ENCODE results near the gene TMEM271.

DNA sequence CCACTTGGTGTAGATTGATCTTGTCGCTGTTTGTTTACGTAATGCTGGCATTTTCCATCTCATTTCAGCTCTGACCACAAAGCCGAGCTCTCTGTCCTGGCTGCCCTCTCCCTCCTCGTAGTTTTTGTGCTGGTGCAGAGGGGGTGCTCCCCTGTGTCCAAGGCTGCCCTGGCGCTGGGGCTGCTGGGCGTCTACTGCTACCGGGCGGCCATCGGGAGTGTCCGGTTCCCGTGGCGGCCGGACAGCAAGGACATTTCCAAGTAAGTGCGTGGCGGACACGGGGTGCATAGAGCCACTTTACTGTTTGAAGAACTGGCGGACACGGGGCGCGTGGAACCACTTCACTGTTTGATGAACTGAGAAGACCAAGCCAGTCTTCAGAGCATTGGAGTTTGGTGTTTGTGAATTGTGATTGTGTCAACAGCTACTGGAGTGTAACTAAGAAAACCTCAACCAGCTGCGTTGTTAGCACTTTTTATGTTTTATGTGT is 49.1 kb downstream of the TMEM271 start:
- no peak for TF ChIP-seq CTCF (IDR thresholded peaks at IDR 0.05)
- no peak for TF ChIP-seq EZH2 (IDR thresholded peaks at IDR 0.05)

Data from neural progenitor cell (in vitro differentiated cells).